Measurements from ENCODE around the gene XIAP. TPM values are rescaled to one million over a fixed set of nuclear protein-coding genes. Genes with fewer than 3 reads are reported as not detected.
"Not testable (repeated sequence)": the region's sequence is repeated elsewhere in the genome, so short reads cannot be mapped to it uniquely, and the experiment has no call there.

XIAP gene
- 10 to 100 TPM in 2 of 6 donors, 1 to 10 TPM in 4; 2.5 to 15.8 (median 9.4) TPM for polyA plus RNA-seq (ENCODE audit: low read depth in 6 of 6)

GRCh38 chrX:123859846-123860838, at the start of gene XIAP:
Gene XIAP (plus strand): TSS chrX:123860053. CDS start chrX:123885663, 25,610 bp downstream.
- no peaks in the 10 kb centered on the region for H3K36me3 Mint-ChIP-seq
- DNase-seq, result peak; percentile 70
- H3K9me3 Mint-ChIP-seq, result peaks cover 0 to 6% (median 0%) of the 10 kb centered on the region in 7 donors
- ATAC-seq (ENCODE audit: low read depth in 2 of 2), result peak; percentile 76 to 78
- peak within 1 kb of the TSS; percentile 83 to 97 (median 93) for H3K27ac Mint-ChIP-seq
- peaks cover 6 to 19% (median 10%) of the 10 kb centered on the region in 3 donors for H3K4me1 Mint-ChIP-seq
- H3K4me3 Mint-ChIP-seq, result peak within 1 kb of the TSS; percentile 86 to 97 (median 93)
- H3K27me3 Mint-ChIP-seq, result no peaks in the 10 kb centered on the region

- H3K27ac Mint-ChIP-seq, result no peak overlapping the region
- H3K4me1 Mint-ChIP-seq, result peaks cover 0 to 6% (median 0%) of the 10 kb centered on the region in 3 donors
- DNase-seq, result no peak
- H3K27me3 Mint-ChIP-seq, result no peaks in the 10 kb centered on the region
- no peaks in the 10 kb centered on the region for H3K36me3 Mint-ChIP-seq
- peaks cover 0 to 4% (median 0%) of the 10 kb centered on the region in 7 donors for H3K9me3 Mint-ChIP-seq
- H3K4me3 Mint-ChIP-seq, result no peak overlapping the region
- ATAC-seq (ENCODE audit: low read depth in 2 of 2), result no peak
These were observed 45.5 kb upstream of the XIAP start for GRCh38 chrX:123814343-123814742.

- H3K9me3 Mint-ChIP-seq; H3K36me3 Mint-ChIP-seq; H3K4me1 Mint-ChIP-seq; H3K27me3 Mint-ChIP-seq; DNase-seq; H3K27ac Mint-ChIP-seq; H3K4me3 Mint-ChIP-seq; ATAC-seq (ENCODE audit: low read depth in 2 of 2): not testable (repeated sequence)
These were observed 44.9 kb upstream of the XIAP start for GRCh38 chrX:123814934-123815394.

GRCh38 chrX:123817288-123817894, 42.5 kb upstream of the XIAP start:
- Mint-ChIP-seq H3K4me1 (peaks cover 0 to 6% (median 0%) of the 10 kb centered on the region in 3 donors), H3K27ac (peak overlapping the region in 2 of 6 donors; percentile 42 to 82), H3K36me3 (no peaks in the 10 kb centered on the region), H3K9me3 (peaks cover 0 to 4% (median 0%) of the 10 kb centered on the region in 7 donors), H3K27me3 (no peaks in the 10 kb centered on the region), H3K4me3 (no peak overlapping the region)
- no peak for ATAC-seq (ENCODE audit: low read depth in 2 of 2)
- DNase-seq, result no peak

- H3K27ac Mint-ChIP-seq, result no peak overlapping the region
- peaks cover 0 to 6% (median 0%) of the 10 kb centered on the region in 3 donors for H3K4me1 Mint-ChIP-seq
- ATAC-seq (ENCODE audit: low read depth in 2 of 2) (no peak), DNase-seq (no peak)
- no peaks in the 10 kb centered on the region for H3K27me3 Mint-ChIP-seq
- no peaks in the 10 kb centered on the region for H3K36me3 Mint-ChIP-seq
- H3K9me3 Mint-ChIP-seq, result peaks cover 0 to 4% (median 0%) of the 10 kb centered on the region in 7 donors
- H3K4me3 Mint-ChIP-seq, result no peak overlapping the region
These were observed 41.6 kb upstream of the XIAP start for GRCh38 chrX:123818243-123818642.

GRCh38 chrX:123822965-123823364, 36.9 kb upstream of the XIAP start:
- Mint-ChIP-seq H3K4me1 (no peaks in the 10 kb centered on the region), H3K9me3 (peaks cover 0 to 4% (median 0%) of the 10 kb centered on the region in 7 donors), H3K36me3 (no peaks in the 10 kb centered on the region), H3K4me3 (no peak overlapping the region), H3K27ac (no peak overlapping the region), H3K27me3 (no peaks in the 10 kb centered on the region)
- no peak for ATAC-seq (ENCODE audit: low read depth in 2 of 2)
- no peak for DNase-seq

GRCh38 chrX:123830309-123830708, 29.5 kb upstream of the XIAP start:
- no peaks in the 10 kb centered on the region for H3K36me3 Mint-ChIP-seq
- no peaks in the 10 kb centered on the region for H3K9me3 Mint-ChIP-seq
- peak; percentile 94 for ATAC-seq (ENCODE audit: low read depth in 2 of 2)
- H3K27me3 Mint-ChIP-seq, result no peaks in the 10 kb centered on the region
- H3K4me1 Mint-ChIP-seq, result peaks cover 20% of the 10 kb centered on the region in 3 donors
- DNase-seq, result peak; percentile 65
- peak overlapping the region; percentile 17 to 89 (median 68) for H3K4me3 Mint-ChIP-seq
- peak overlapping the region in 5 of 6 donors; percentile 36 to 92 (median 77) for H3K27ac Mint-ChIP-seq

- Mint-ChIP-seq H3K4me3 (no peak overlapping the region), H3K4me1 (peaks cover 17 to 20% (median 20%) of the 10 kb centered on the region in 3 donors), H3K36me3 (no peaks in the 10 kb centered on the region), H3K27me3 (no peaks in the 10 kb centered on the region), H3K9me3 (no peaks in the 10 kb centered on the region), H3K27ac (no peak overlapping the region)
- peak; percentile 51 for DNase-seq
- ATAC-seq (ENCODE audit: low read depth in 2 of 2), result peak; percentile 49 to 52
These were observed 26.5 kb upstream of the XIAP start for GRCh38 chrX:123833387-123833786.

GRCh38 chrX:123834116-123834515, 25.7 kb upstream of the XIAP start:
- Mint-ChIP-seq H3K4me1 (peaks cover 17 to 20% (median 20%) of the 10 kb centered on the region in 3 donors), H3K36me3 (no peaks in the 10 kb centered on the region), H3K9me3 (no peaks in the 10 kb centered on the region), H3K4me3 (no peak overlapping the region), H3K27ac (no peak overlapping the region), H3K27me3 (no peaks in the 10 kb centered on the region)
- ATAC-seq (ENCODE audit: low read depth in 2 of 2), result no peak
- DNase-seq, result no peak

- Mint-ChIP-seq H3K36me3 (no peaks in the 10 kb centered on the region), H3K27me3 (no peaks in the 10 kb centered on the region), H3K4me1 (peaks cover 4 to 11% (median 9%) of the 10 kb centered on the region in 3 donors), H3K4me3 (no peak overlapping the region), H3K9me3 (no peaks in the 10 kb centered on the region), H3K27ac (no peak overlapping the region)
- DNase-seq (no peak), ATAC-seq (ENCODE audit: low read depth in 2 of 2) (no peak)
These were observed 24.0 kb upstream of the XIAP start for GRCh38 chrX:123835661-123836371.

- not testable (repeated sequence) for H3K36me3 Mint-ChIP-seq; H3K4me3 Mint-ChIP-seq; H3K27me3 Mint-ChIP-seq; H3K4me1 Mint-ChIP-seq; ATAC-seq (ENCODE audit: low read depth in 2 of 2); H3K27ac Mint-ChIP-seq; DNase-seq; H3K9me3 Mint-ChIP-seq
These were observed 14.7 kb upstream of the XIAP start for GRCh38 chrX:123845129-123845528.

- no peak for ATAC-seq (ENCODE audit: low read depth in 2 of 2)
- no peak for DNase-seq
- no peaks in the 10 kb centered on the region for H3K36me3 Mint-ChIP-seq
- H3K27me3 Mint-ChIP-seq, result no peaks in the 10 kb centered on the region
- H3K4me1 Mint-ChIP-seq, result peaks cover 0 to 6% (median 0%) of the 10 kb centered on the region in 3 donors
- peak overlapping the region in 2 of 6 donors; percentile 15 to 49 for H3K27ac Mint-ChIP-seq
- no peak overlapping the region for H3K4me3 Mint-ChIP-seq
- H3K9me3 Mint-ChIP-seq, result peaks cover 0 to 2% (median 0%) of the 10 kb centered on the region in 7 donors
These were observed 13.2 kb upstream of the XIAP start for GRCh38 chrX:123846577-123847038.

- no peak for DNase-seq
- H3K4me1 Mint-ChIP-seq, result peaks cover 0 to 6% (median 0%) of the 10 kb centered on the region in 3 donors
- H3K27me3 Mint-ChIP-seq, result no peaks in the 10 kb centered on the region
- peaks cover 0 to 2% (median 0%) of the 10 kb centered on the region in 7 donors for H3K9me3 Mint-ChIP-seq
- no peak overlapping the region for H3K4me3 Mint-ChIP-seq
- no peaks in the 10 kb centered on the region for H3K36me3 Mint-ChIP-seq
- no peak for ATAC-seq (ENCODE audit: low read depth in 2 of 2)
- H3K27ac Mint-ChIP-seq, result no peak overlapping the region
These were observed 12.8 kb upstream of the XIAP start for GRCh38 chrX:123847056-123847455.
